ENCODE measurements around the gene BICD1. TPM values are rescaled to one million over a fixed set of nuclear protein-coding genes. Genes with fewer than 3 reads are reported as not detected.

The BICD1 gene
- total and polyA plus RNA-seq, 4 donors, result 0.46 to 3.4 (median 1.1) TPM

GRCh38 chr12:32120419-32120818 is 13.8 kb downstream of the BICD1 start:
- H3K9me3 ChIP-seq (ENCODE audit: control insufficient read depth in 4 of 4, low read length in 3 of 4), result no peaks in the 10 kb centered on the region
- no peak for TF ChIP-seq FOXA2 (IDR thresholded peaks at IDR 0.05)
- TF ChIP-seq EGR1 (IDR thresholded peaks at IDR 0.05; ENCODE audit: low read depth in 2 of 2), result no peak
- no peak for TF ChIP-seq CTCF (IDR thresholded peaks at IDR 0.05; ENCODE audit: low read depth, low read length, missing input control)
- no peak for TF ChIP-seq ATF3 (IDR thresholded peaks at IDR 0.05)
- no peak for TF ChIP-seq HNF4A (conservative IDR thresholded peaks at IDR 0.05)
- TF ChIP-seq ZBTB33 (IDR thresholded peaks at IDR 0.05), result no peak
- TF ChIP-seq TAF1 (conservative IDR thresholded peaks at IDR 0.05), result no peak
- TF ChIP-seq NR2F2 (IDR thresholded peaks at IDR 0.05), result no peak
- no peak for TF ChIP-seq REST (IDR thresholded peaks at IDR 0.05)
- TF ChIP-seq JUND (IDR thresholded peaks at IDR 0.05), result no peak
- TF ChIP-seq MAX (IDR thresholded peaks at IDR 0.05), result no peak
- no peak for TF ChIP-seq RXRA (IDR thresholded peaks at IDR 0.05)
- TF ChIP-seq GABPA (IDR thresholded peaks at IDR 0.05 in 1 of 2, conservative IDR thresholded peaks at IDR 0.05 in 1 of 2), result no peak
- no peak for TF ChIP-seq FOXA1 (IDR thresholded peaks at IDR 0.05)
- TF ChIP-seq SP1 (IDR thresholded peaks at IDR 0.05), result no peak
- no peak for TF ChIP-seq RAD21 (IDR thresholded peaks at IDR 0.05)
- no peak for TF ChIP-seq HNF4G (IDR thresholded peaks at IDR 0.05)
- TF ChIP-seq YY1 (IDR thresholded peaks at IDR 0.05), result no peak
- no peak for DNase-seq (ENCODE audit: low spot score)
- peaks cover 0 to 1% (median 0%) of the 10 kb centered on the region in 4 donors for H3K4me1 ChIP-seq (ENCODE audit: control insufficient read depth in 4 of 4, insufficient read depth in 4 of 4, low read length in 3 of 4)
- 89% methylated on average over 2 of the region's 2 CpGs for WGBS
- no peak overlapping the region for H3K27ac ChIP-seq (ENCODE audit: low read depth in 1 of 2, low read length in 2 of 2)
- H3K27me3 ChIP-seq (ENCODE audit: control insufficient read depth in 4 of 4, insufficient read depth in 4 of 4, low read length in 3 of 4), result no peaks in the 10 kb centered on the region
- no peaks in the 10 kb centered on the region for H3K36me3 ChIP-seq (ENCODE audit: control insufficient read depth in 4 of 4, insufficient read depth in 3 of 4, low read depth in 1 of 4, low read length in 3 of 4)
- no peak overlapping the region for H3K9ac ChIP-seq (ENCODE audit: low read depth in 1 of 2, low read length in 2 of 2)
- H3K4me3 ChIP-seq (ENCODE audit: low read depth in 1 of 3, low read length in 3 of 3), result no peak overlapping the region
